Adrenal gland (tissue), 12 donors: Measurements from ENCODE around the gene GPRC6A. TPM values are rescaled to one million over a fixed set of nuclear protein-coding genes. Genes with fewer than 3 reads are reported as not detected.
"Not testable (repeated sequence)": the region's sequence is repeated elsewhere in the genome, so short reads cannot be mapped to it uniquely, and the experiment has no call there.

Experiments
- DNase-seq, 7 donors: peaks; one replicate each; pipeline ENCODE4 v3.0.0-alpha.2; 2019 to 2020
- H3K27ac ChIP-seq, 5 donors: fragments of 200-600 bp; sonication (generic) in 4 of 5; 1 replicate in 3 of 5; 2 replicates in 2 of 5; pipeline versions ENCODE4 v1.5.1 to v1.8.0; 2016 to 2020; ENCODE audit warnings: mild to moderate bottlenecking in 1 of 5
- H3K27me3 ChIP-seq: fragments of 200-600 bp; 2 replicates; pipeline ENCODE4 v1.8.0; 2021
- H3K36me3 ChIP-seq, 2 donors: fragments of 200-600 bp; replicated peaks in 1 of 2; 1 replicate in 1 of 2; 2 replicates in 1 of 2; pipeline versions ENCODE4 v1.5.1 to v1.8.0; 2018 to 2022
- H3K4me1 ChIP-seq, 2 donors: fragments of 200-600 bp; replicated peaks in 1 of 2; 1 replicate in 1 of 2; 2 replicates in 1 of 2; pipeline versions ENCODE4 v1.5.1 to v1.8.0; 2018 to 2021
- H3K4me3 ChIP-seq, 4 donors: fragments of 200-600 bp; sonication (generic) in 3 of 4; one replicate each; pipeline ENCODE4 v1.5.1; 2016 to 2018
- H3K9me3 ChIP-seq, 3 donors: fragments of 200-600 bp; sonication (generic) in 1 of 3; replicated peaks in 1 of 3; 1 replicate in 2 of 3; 2 replicates in 1 of 3; pipeline versions ENCODE4 v1.5.1 to v1.8.0; 2016 to 2021
- CTCF ChIP-seq, 6 experiments: fragments of 450-650 bp in 4 of 6; fragments of 200-600 bp in 2 of 6; sonication (generic) in 1 of 6; IDR thresholded peaks; 1 replicate in 5 of 6; 2 replicates in 1 of 6; pipeline versions ENCODE4 v1.5.1 to v1.8.0; 2016 to 2021; ENCODE audit warnings: antibody characterized with exemption in 6 of 6, mild to moderate bottlenecking in 2 of 6, moderate library complexity in 1 of 6
- POLR2A ChIP-seq, 2 donors: fragments of 450-650 bp; IDR thresholded peaks; one replicate each; pipeline ENCODE4 v1.6.1; 2017; ENCODE audit warnings: antibody characterized with exemption in 2 of 2, mild to moderate bottlenecking in 2 of 2, moderate library complexity in 1 of 2
- WGBS, 4 donors: extraction: QIAGEN DNeasy Blood & Tissue Kit in 2 of 4; methylation state at CpG; one replicate each; pipeline versions ENCODE4 v1.1.5 to v1.1.7; 2013 to 2017; 5-methylcytosine and 5-hydroxymethylcytosine counted together
- intact Hi-C, 2 donors: fragments of 100-400 bp; cut with DNase I; formaldehyde crosslinking; loops; one replicate each; pipeline versions ENCODE4 v1.14.1 to v1.15.0; 2022 to 2023
- polyA plus RNA-seq, 3 donors: library from polyadenylated mRNA; stranded (reverse); fragments of 200-250 nt in 2 of 3; fragments of 350-450 nt in 1 of 3; fragmentation: Illumina TruSeq in 1 of 3; extraction: RNeasy Lipid Tissue Mini Kit (QIAGEN cat#74804) in 1 of 3; gene quantifications; one replicate each; pipeline ENCODE4 v1.2.3, GENCODE V29; 2013 to 2014
- total RNA-seq, 9 donors: library from RNA; depleted of rRNA in 4 of 9; stranded (reverse); fragments of >200 nt in 4 of 9; fragments of 120-200 nt in 1 of 9; fragmentation: NEBNext Ultra II Directional in 1 of 9; extraction: Animal tissue kit (Norgen Biotek cat#: 25700) in 1 of 9; gene quantifications; one replicate each; pipeline versions ENCODE4 v1.1.0 to v1.2.4, GENCODE V29; 2013 to 2023
- donor health status: healthy with polysubstance abuse.
- donor health status: Bipolar disorder and iron deficiency.
- donor health status: DM: yes; HTN: yes; CAD: no.
- donor health status: DM: no; HTN: no; CAD: no.
- donor health status: DM: no; HTN: no; CAD: no.
- donor health status: DM: yes; HTN: yes; CAD: no.

GPRC6A gene
- total and polyA plus RNA-seq, 12 donors, result 0.15 to 7.3 (median 0.71) TPM; not detected in 6

DNA sequence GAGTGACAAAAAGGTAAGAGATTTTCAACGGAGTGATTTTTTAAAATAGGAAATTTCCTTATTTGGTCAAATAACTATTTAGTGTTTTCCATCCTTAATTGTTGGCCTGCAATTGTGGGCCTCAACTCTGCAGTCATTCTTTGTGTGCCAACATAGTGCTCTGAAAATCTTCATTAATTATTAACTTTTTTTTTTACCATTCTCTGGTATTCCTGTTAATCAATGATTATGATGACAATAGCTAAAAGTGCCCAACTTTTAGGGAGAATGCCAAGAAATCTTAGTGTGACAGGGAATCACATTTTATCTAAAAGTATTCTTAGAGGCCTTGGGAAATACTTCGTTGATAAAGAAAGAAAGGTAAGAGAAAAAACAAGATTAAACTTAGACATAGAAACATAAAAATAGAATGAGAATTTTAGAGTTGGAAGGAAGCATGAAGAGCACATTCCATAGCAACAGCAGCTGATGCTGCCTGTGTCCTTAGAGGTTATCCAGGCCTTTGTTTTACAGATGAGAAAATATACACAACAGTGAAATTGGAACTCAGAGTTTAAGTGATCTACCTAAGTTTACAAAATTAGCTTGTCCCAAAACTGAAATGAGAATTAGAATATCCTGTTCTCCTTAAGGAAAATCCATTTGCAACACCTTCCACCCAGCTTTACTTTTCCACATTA is 1.2 kb downstream of the GPRC6A start:
- Histone ChIP-seq H3K4me3 (no peak overlapping the region), H3K27me3 (no peaks in the 10 kb centered on the region), H3K36me3 (no peaks in the 10 kb centered on the region), H3K9me3 (no peaks in the 10 kb centered on the region), H3K27ac (no peak overlapping the region), H3K4me1 (no peaks in the 10 kb centered on the region)
- intact Hi-C loops, result no loop called here
- TF ChIP-seq POLR2A (IDR thresholded peaks at IDR 0.05) (no peak), CTCF (IDR thresholded peaks at IDR 0.05) (no peak)
- DNase-seq, result no peak
- WGBS, 4 donors, result 46 to 61% (median 52%) methylated on average over 2 of the region's 2 CpGs

DNA sequence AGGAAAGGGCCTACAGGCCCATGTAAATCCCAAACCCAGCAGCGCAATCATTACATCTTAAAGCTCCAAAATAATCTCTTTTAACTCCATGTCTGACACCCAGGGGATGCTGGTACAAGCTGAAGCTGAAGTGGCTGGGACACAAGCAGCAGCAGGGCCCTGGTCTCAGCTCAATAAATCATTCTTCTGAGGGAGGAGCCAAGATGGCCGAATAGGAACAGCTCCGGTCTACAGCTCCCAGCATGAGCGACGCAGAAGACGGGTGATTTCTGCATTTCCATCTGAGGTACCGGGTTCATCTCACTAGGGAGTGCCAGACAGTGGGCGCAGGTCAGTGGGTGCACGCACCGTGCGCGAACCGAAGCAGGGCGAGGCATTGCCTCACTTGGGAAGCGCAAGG is 12.5 kb downstream of the GPRC6A start:
- H3K36me3 ChIP-seq, H3K4me3 ChIP-seq, H3K9me3 ChIP-seq, intact Hi-C loops, H3K4me1 ChIP-seq, DNase-seq, H3K27me3 ChIP-seq, H3K27ac ChIP-seq: not testable (repeated sequence)
- WGBS, 4 donors, result 87 to 94% (median 91%) methylated on average over 3 to 15 of the region's 15 CpGs

- Histone ChIP-seq H3K4me3 (no peak overlapping the region), H3K27me3 (no peaks in the 10 kb centered on the region), H3K36me3 (no peaks in the 10 kb centered on the region), H3K27ac (no peak overlapping the region), H3K4me1 (no peaks in the 10 kb centered on the region), H3K9me3 (peaks cover 0 to 4% (median 0%) of the 10 kb centered on the region in 3 donors)
- TF ChIP-seq CTCF (IDR thresholded peaks at IDR 0.05), result no peak
- TF ChIP-seq POLR2A (IDR thresholded peaks at IDR 0.05), result no peak
- no peak for DNase-seq
- WGBS, 4 donors, result 79 to 86% (median 85%) methylated on average over 2 of the region's 2 CpGs
- intact Hi-C loops, result no loop called here
These were observed 16.7 kb downstream of the GPRC6A start for GRCh38 chr6:116812051-116812650.

DNA sequence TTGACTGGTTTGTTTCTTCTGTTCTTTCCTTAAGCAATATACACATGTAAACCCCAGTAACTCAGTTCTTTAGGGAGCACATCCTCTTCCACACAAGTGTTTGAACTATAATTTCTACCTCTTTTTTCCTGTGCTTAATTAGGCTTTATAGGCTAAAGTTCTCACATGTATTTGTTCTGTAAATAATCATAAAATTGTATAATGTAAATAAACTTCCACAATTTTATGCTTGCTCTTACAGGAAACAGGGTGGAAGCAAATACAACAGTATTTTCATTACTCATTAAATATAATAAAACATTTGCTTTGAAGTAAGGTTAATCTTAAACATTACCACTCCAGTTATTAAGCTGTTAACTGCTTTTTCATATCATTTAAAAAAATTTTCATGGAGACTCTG is 26.9 kb downstream of the GPRC6A start:
- H3K36me3 ChIP-seq, result no peaks in the 10 kb centered on the region
- H3K27me3 ChIP-seq, result no peaks in the 10 kb centered on the region
- no peak overlapping the region for H3K4me3 ChIP-seq
- no peak overlapping the region for H3K27ac ChIP-seq
- intact Hi-C loops, result no loop called here
- no peaks in the 10 kb centered on the region for H3K4me1 ChIP-seq
- no peak for DNase-seq
- no peaks in the 10 kb centered on the region for H3K9me3 ChIP-seq
- no peak for TF ChIP-seq CTCF (IDR thresholded peaks at IDR 0.05)
- TF ChIP-seq POLR2A (IDR thresholded peaks at IDR 0.05), result no peak

- TF ChIP-seq CTCF (IDR thresholded peaks at IDR 0.05), result no peak
- no peak for TF ChIP-seq POLR2A (IDR thresholded peaks at IDR 0.05)
- Histone ChIP-seq H3K27me3 (no peaks in the 10 kb centered on the region), H3K9me3 (no peaks in the 10 kb centered on the region), H3K36me3 (no peaks in the 10 kb centered on the region), H3K4me1 (no peaks in the 10 kb centered on the region), H3K27ac (no peak overlapping the region), H3K4me3 (no peak overlapping the region)
- DNase-seq, result no peak
- intact Hi-C loops, result no loop called here
These were observed 28.9 kb downstream of the GPRC6A start for GRCh38 chr6:116799945-116800344.
